ENCODE data around the gene ARHGAP10.
"Not testable (repeated sequence)": the region's sequence is repeated elsewhere in the genome, so short reads cannot be mapped to it uniquely, and the experiment has no call there.

ARHGAP10 gene

GRCh38 chr4:147799057-147799456 is 67.2 kb downstream of the ARHGAP10 start:
- not testable (repeated sequence) for DNase-seq

GRCh38 chr4:147799986-147800555 is 68.2 kb downstream of the ARHGAP10 start:
- no peak for DNase-seq

- no peak for DNase-seq
Observed at GRCh38 chr4:147801820-147802219, 69.9 kb downstream of the ARHGAP10 start.

- DNase-seq, result no peak
Observed at GRCh38 chr4:147802346-147802745, 70.5 kb downstream of the ARHGAP10 start.

GRCh38 chr4:147805946-147806345 is 74.1 kb downstream of the ARHGAP10 start:
- no peak for DNase-seq

- no peak for DNase-seq
Observed at GRCh38 chr4:147808447-147808846, 76.6 kb downstream of the ARHGAP10 start.

- DNase-seq, result no peak
Observed at GRCh38 chr4:147809211-147809610, 77.3 kb downstream of the ARHGAP10 start.

GRCh38 chr4:147811878-147812277 is 80.0 kb downstream of the ARHGAP10 start:
- no peak for DNase-seq

GRCh38 chr4:147813109-147813773 is 81.4 kb downstream of the ARHGAP10 start:
- no peak for DNase-seq

GRCh38 chr4:147813973-147814372 is 82.1 kb downstream of the ARHGAP10 start:
- no peak for DNase-seq

- no peak for DNase-seq
Observed at GRCh38 chr4:147814376-147814775, 82.5 kb downstream of the ARHGAP10 start.

GRCh38 chr4:147815741-147816140 is 83.9 kb downstream of the ARHGAP10 start:
- no peak for DNase-seq

GRCh38 chr4:147816382-147817254 is 84.7 kb downstream of the ARHGAP10 start:
- no peak for DNase-seq

- DNase-seq, result no peak
Observed at GRCh38 chr4:147820975-147821374, 89.1 kb downstream of the ARHGAP10 start.

- DNase-seq, result no peak
Observed at GRCh38 chr4:147821555-147821954, 89.7 kb downstream of the ARHGAP10 start.

GRCh38 chr4:147822128-147822527 is 90.2 kb downstream of the ARHGAP10 start:
- no peak for DNase-seq

GRCh38 chr4:147823130-147823529 is 91.2 kb downstream of the ARHGAP10 start:
- no peak for DNase-seq

- DNase-seq, result no peak
Observed at GRCh38 chr4:147824316-147824715, 92.4 kb downstream of the ARHGAP10 start.

GRCh38 chr4:147824884-147825283 is 93.0 kb downstream of the ARHGAP10 start:
- no peak for DNase-seq

- DNase-seq, result no peak
Observed at GRCh38 chr4:147825451-147826287, 93.8 kb downstream of the ARHGAP10 start.

- no peak for DNase-seq
Observed at GRCh38 chr4:147826288-147826646, 94.4 kb downstream of the ARHGAP10 start.

GRCh38 chr4:147828331-147828905 is 96.5 kb downstream of the ARHGAP10 start:
- no peak for DNase-seq
